Adrenal gland (tissue), 12 donors: ENCODE results near the gene ARL15. TPM values are rescaled to one million over a fixed set of nuclear protein-coding genes. Genes with fewer than 3 reads are reported as not detected.

Experiments
- DNase-seq, 7 donors: peaks; one replicate each; pipeline ENCODE4 v3.0.0-alpha.2; 2019 to 2020
- H3K27ac ChIP-seq, 5 donors: fragments of 200-600 bp; sonication (generic) in 4 of 5; 1 replicate in 3 of 5; 2 replicates in 2 of 5; pipeline versions ENCODE4 v1.5.1 to v1.8.0; 2016 to 2020; ENCODE audit warnings: mild to moderate bottlenecking in 1 of 5
- H3K27me3 ChIP-seq: fragments of 200-600 bp; 2 replicates; pipeline ENCODE4 v1.8.0; 2021
- H3K36me3 ChIP-seq, 2 donors: fragments of 200-600 bp; replicated peaks in 1 of 2; 1 replicate in 1 of 2; 2 replicates in 1 of 2; pipeline versions ENCODE4 v1.5.1 to v1.8.0; 2018 to 2022
- H3K4me1 ChIP-seq, 2 donors: fragments of 200-600 bp; replicated peaks in 1 of 2; 1 replicate in 1 of 2; 2 replicates in 1 of 2; pipeline versions ENCODE4 v1.5.1 to v1.8.0; 2018 to 2021
- H3K4me3 ChIP-seq, 4 donors: fragments of 200-600 bp; sonication (generic) in 3 of 4; one replicate each; pipeline ENCODE4 v1.5.1; 2016 to 2018
- H3K9me3 ChIP-seq, 3 donors: fragments of 200-600 bp; sonication (generic) in 1 of 3; replicated peaks in 1 of 3; 1 replicate in 2 of 3; 2 replicates in 1 of 3; pipeline versions ENCODE4 v1.5.1 to v1.8.0; 2016 to 2021
- POLR2A ChIP-seq, 2 donors: fragments of 450-650 bp; IDR thresholded peaks; one replicate each; pipeline ENCODE4 v1.6.1; 2017; ENCODE audit warnings: antibody characterized with exemption in 2 of 2, mild to moderate bottlenecking in 2 of 2, moderate library complexity in 1 of 2
- WGBS, 4 donors: extraction: QIAGEN DNeasy Blood & Tissue Kit in 2 of 4; methylation state at CpG; one replicate each; pipeline versions ENCODE4 v1.1.5 to v1.1.7; 2013 to 2017; 5-methylcytosine and 5-hydroxymethylcytosine counted together
- intact Hi-C, 2 donors: fragments of 100-400 bp; cut with DNase I; formaldehyde crosslinking; loops; one replicate each; pipeline versions ENCODE4 v1.14.1 to v1.15.0; 2022 to 2023
- polyA plus RNA-seq, 3 donors: library from polyadenylated mRNA; stranded (reverse); fragments of 200-250 nt in 2 of 3; fragments of 350-450 nt in 1 of 3; fragmentation: Illumina TruSeq in 1 of 3; extraction: RNeasy Lipid Tissue Mini Kit (QIAGEN cat#74804) in 1 of 3; gene quantifications; one replicate each; pipeline ENCODE4 v1.2.3, GENCODE V29; 2013 to 2014
- total RNA-seq, 9 donors: library from RNA; depleted of rRNA in 4 of 9; stranded (reverse); fragments of >200 nt in 4 of 9; fragments of 120-200 nt in 1 of 9; fragmentation: NEBNext Ultra II Directional in 1 of 9; extraction: Animal tissue kit (Norgen Biotek cat#: 25700) in 1 of 9; gene quantifications; one replicate each; pipeline versions ENCODE4 v1.1.0 to v1.2.4, GENCODE V29; 2013 to 2023
- TF ChIP-seq, protein P1 (sequence below), 6 experiments: fragments of 450-650 bp in 4 of 6; fragments of 200-600 bp in 2 of 6; sonication (generic) in 1 of 6; IDR thresholded peaks; 1 replicate in 5 of 6; 2 replicates in 1 of 6; pipeline versions ENCODE4 v1.5.1 to v1.8.0; 2016 to 2021; ENCODE audit warnings: antibody characterized with exemption in 6 of 6, mild to moderate bottlenecking in 2 of 6, moderate library complexity in 1 of 6
- donor health status: healthy with polysubstance abuse.
- donor health status: Bipolar disorder and iron deficiency.
- donor health status: DM: yes; HTN: yes; CAD: no.
- donor health status: DM: no; HTN: no; CAD: no.
- donor health status: DM: no; HTN: no; CAD: no.
- donor health status: DM: yes; HTN: yes; CAD: no.

ARL15 gene
- total and polyA plus RNA-seq, 12 donors, result 12.1 to 85.6 (median 38.9) TPM

DNA sequence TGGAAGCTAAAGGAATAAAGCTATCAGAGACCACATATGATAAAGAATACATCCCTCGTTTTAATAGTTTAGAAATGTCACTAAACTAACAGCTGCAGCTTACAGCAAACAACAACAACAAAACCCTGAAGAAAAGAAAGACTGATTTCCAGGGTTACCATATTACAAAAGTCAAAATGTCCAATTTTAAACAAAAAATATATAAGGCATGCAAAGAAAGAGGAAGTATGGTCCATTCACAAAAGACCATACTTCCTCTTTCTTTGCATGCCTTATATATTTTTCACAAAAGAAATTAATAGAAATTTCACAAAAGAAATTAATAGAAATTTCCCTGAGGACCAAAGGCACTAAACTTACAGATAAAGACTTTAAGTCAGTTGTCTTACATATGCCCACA is 354.2 kb downstream of the ARL15 start:
- WGBS, 4 donors, result 79 to 96% (median 95%) methylated on average over 1 of the region's 1 CpG
- Histone ChIP-seq H3K4me3 (no peak overlapping the region), H3K4me1 (no peaks in the 10 kb centered on the region), H3K9me3 (peaks cover 0 to 13% (median 0%) of the 10 kb centered on the region in 3 donors), H3K27ac (no peak overlapping the region), H3K27me3 (no peaks in the 10 kb centered on the region), H3K36me3 (no peaks in the 10 kb centered on the region)
- DNase-seq, result no peak
- TF ChIP-seq, protein P1, sequence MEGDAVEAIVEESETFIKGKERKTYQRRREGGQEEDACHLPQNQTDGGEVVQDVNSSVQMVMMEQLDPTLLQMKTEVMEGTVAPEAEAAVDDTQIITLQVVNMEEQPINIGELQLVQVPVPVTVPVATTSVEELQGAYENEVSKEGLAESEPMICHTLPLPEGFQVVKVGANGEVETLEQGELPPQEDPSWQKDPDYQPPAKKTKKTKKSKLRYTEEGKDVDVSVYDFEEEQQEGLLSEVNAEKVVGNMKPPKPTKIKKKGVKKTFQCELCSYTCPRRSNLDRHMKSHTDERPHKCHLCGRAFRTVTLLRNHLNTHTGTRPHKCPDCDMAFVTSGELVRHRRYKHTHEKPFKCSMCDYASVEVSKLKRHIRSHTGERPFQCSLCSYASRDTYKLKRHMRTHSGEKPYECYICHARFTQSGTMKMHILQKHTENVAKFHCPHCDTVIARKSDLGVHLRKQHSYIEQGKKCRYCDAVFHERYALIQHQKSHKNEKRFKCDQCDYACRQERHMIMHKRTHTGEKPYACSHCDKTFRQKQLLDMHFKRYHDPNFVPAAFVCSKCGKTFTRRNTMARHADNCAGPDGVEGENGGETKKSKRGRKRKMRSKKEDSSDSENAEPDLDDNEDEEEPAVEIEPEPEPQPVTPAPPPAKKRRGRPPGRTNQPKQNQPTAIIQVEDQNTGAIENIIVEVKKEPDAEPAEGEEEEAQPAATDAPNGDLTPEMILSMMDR (IDR thresholded peaks at IDR 0.05), result no peak
- TF ChIP-seq POLR2A (IDR thresholded peaks at IDR 0.05), result no peak
- intact Hi-C loops, result loop anchor here in 1 of 2 donors (5.0 kb wide), 1 partner anchor 34 kb away; no protein-coding TSS in a partner anchor

DNA sequence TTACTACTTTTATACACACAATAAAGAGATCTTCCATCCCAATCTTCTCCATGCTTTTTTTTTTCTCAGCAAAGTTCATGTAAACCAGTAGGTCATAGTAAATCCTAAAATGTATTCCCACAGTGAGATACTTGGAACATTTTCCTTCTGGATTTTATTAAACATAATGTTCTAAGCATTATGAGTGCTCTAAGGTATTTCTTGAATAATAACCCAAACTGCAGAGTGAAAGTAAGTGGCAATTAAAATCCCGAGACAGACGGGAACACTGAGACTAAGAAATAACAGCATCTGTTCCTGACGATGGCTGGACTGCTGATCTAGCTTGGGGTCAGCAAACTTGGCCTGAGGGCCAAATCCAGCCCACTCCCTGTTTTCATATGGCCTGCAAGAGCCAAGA is 359.8 kb downstream of the ARL15 start:
- DNase-seq, result no peak
- TF ChIP-seq POLR2A (IDR thresholded peaks at IDR 0.05), result no peak
- TF ChIP-seq, protein P1 (IDR thresholded peaks at IDR 0.05), result no peak
- no peaks in the 10 kb centered on the region for H3K4me1 ChIP-seq
- WGBS, 4 donors, result 87 to 100% (median 93%) methylated on average over 3 of the region's 3 CpGs
- H3K9me3 ChIP-seq, result no peaks in the 10 kb centered on the region
- no peaks in the 10 kb centered on the region for H3K27me3 ChIP-seq
- H3K27ac ChIP-seq, result no peak overlapping the region
- intact Hi-C loops, result no loop called here
- no peaks in the 10 kb centered on the region for H3K36me3 ChIP-seq
- H3K4me3 ChIP-seq, result no peak overlapping the region

DNA sequence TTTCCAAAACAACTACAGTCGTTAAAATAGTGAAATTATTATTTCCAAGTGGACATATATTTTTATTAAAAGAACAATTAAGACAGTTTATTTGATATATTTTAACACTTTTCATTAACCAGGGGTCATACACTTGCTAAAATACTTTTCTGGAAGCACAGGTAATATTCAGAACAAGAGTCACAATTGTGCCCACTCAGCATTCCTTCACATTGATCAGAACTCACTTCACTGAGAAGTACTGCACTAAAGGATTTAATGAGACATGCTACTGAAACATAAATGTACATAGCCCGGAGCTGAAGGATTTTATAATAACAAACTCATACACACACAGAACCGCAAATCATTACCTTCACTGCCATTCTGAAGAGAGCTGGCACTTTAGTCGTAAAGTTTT is 361.8 kb downstream of the ARL15 start:
- no peak for DNase-seq
- no peak for TF ChIP-seq POLR2A (IDR thresholded peaks at IDR 0.05)
- TF ChIP-seq, protein P1 (IDR thresholded peaks at IDR 0.05), result no peak
- intact Hi-C loops, result no loop called here
- Histone ChIP-seq H3K36me3 (no peaks in the 10 kb centered on the region), H3K27me3 (no peaks in the 10 kb centered on the region), H3K4me3 (no peak overlapping the region), H3K4me1 (no peaks in the 10 kb centered on the region), H3K9me3 (no peaks in the 10 kb centered on the region), H3K27ac (no peak overlapping the region)
- 95 to 96% (median 95%) methylated on average over 4 of the region's 4 CpGs for WGBS, 4 donors

DNA sequence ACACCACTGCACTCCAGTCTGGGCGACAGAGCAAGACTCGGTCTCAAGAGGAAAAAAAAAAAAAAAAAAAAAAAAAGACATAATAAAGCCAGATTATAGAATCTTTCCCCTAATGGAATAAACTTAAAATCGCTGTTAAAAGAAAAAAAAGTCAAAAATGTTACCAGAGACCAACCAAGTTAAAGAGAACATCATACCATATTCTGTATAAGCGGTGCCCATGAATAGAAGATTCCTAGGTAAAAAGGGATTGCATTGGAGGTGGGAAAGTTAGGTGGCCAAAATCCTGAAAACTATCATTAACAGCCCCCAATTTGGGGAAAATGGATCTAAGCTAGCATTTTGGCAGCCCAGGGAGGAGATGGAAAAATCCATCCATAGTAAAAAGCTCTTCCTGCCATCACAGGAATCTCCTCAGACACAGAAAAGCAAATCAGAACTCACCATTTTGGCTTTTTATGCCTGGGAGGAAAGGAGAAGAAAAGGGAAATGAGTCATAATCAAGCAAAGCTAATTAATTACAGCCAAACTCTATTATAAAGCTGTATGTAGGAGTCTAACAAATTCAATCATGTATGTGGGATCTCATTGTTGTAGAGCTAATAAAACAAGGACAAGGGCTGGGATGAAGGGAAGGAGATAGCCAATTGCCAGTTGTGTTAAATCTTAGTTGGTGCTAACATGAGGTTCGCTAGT is 363.8 kb downstream of the ARL15 start:
- intact Hi-C loops, result no loop called here
- Histone ChIP-seq H3K36me3 (no peaks in the 10 kb centered on the region), H3K27ac (no peak overlapping the region), H3K9me3 (no peaks in the 10 kb centered on the region), H3K4me3 (no peak overlapping the region), H3K27me3 (no peaks in the 10 kb centered on the region), H3K4me1 (no peaks in the 10 kb centered on the region)
- TF ChIP-seq, protein P1 (IDR thresholded peaks at IDR 0.05), result no peak
- TF ChIP-seq POLR2A (IDR thresholded peaks at IDR 0.05), result no peak
- DNase-seq, result no peak
- 94 to 96% (median 95%) methylated on average over 5 of the region's 5 CpGs for WGBS, 4 donors
